Measurements from ENCODE around the gene LENG9. TPM values are rescaled to one million over a fixed set of nuclear protein-coding genes. Genes with fewer than 3 reads are reported as not detected.

The LENG9 gene
- total RNA-seq, 1 donor = 4.9 TPM

DNA sequence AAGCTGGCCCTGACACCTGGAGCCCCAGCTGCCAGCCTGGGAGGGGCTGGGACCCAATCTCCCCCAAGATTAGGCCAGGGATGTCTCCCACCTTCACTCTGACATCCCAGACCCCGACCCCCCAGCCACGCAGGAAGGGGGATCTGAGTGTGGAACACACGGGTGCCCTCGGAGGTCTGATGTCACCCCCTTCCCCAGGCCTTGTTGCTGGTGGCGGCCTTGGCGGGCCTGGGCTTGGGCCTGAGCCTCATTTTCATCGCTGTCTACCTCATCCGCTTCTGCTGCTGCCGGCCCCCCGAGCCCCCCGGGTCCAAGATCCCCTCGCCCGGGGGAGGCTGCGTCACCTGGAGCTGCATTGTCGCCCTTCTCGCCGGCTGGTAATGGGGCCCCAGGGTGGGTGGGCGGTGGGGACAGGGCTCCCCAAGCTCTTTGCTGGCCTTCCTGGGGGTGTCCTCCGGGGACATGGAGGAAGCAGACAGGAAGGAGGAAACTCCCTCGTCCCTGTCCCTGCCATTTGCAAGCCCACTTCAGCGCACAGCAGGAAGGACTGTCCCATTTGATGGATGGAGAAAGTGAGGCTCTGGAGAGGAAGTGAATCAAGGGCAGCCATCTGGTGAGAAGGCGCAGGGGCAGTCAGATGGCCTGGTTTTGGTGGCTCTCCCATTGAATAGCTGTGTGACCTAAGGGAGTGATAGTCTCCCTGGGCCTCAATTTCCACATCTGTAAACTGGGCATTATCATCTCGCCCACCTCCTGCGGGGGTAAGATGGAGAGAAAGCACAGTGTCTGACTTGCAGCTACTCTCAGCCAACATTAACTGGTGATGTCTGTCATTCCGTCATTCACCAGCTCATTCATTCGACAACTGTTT lies 44.4 kb downstream of the LENG9 start:
- TF ChIP-seq, protein P1, sequence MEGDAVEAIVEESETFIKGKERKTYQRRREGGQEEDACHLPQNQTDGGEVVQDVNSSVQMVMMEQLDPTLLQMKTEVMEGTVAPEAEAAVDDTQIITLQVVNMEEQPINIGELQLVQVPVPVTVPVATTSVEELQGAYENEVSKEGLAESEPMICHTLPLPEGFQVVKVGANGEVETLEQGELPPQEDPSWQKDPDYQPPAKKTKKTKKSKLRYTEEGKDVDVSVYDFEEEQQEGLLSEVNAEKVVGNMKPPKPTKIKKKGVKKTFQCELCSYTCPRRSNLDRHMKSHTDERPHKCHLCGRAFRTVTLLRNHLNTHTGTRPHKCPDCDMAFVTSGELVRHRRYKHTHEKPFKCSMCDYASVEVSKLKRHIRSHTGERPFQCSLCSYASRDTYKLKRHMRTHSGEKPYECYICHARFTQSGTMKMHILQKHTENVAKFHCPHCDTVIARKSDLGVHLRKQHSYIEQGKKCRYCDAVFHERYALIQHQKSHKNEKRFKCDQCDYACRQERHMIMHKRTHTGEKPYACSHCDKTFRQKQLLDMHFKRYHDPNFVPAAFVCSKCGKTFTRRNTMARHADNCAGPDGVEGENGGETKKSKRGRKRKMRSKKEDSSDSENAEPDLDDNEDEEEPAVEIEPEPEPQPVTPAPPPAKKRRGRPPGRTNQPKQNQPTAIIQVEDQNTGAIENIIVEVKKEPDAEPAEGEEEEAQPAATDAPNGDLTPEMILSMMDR (IDR thresholded peaks at IDR 0.05; ENCODE audit: insufficient read depth, low read length) = no peak
- no peak overlapping the region for H3K4me3 ChIP-seq (ENCODE audit: low read depth, low read length)
- DNase-seq (ENCODE audit: low read depth) = no peak

DNA sequence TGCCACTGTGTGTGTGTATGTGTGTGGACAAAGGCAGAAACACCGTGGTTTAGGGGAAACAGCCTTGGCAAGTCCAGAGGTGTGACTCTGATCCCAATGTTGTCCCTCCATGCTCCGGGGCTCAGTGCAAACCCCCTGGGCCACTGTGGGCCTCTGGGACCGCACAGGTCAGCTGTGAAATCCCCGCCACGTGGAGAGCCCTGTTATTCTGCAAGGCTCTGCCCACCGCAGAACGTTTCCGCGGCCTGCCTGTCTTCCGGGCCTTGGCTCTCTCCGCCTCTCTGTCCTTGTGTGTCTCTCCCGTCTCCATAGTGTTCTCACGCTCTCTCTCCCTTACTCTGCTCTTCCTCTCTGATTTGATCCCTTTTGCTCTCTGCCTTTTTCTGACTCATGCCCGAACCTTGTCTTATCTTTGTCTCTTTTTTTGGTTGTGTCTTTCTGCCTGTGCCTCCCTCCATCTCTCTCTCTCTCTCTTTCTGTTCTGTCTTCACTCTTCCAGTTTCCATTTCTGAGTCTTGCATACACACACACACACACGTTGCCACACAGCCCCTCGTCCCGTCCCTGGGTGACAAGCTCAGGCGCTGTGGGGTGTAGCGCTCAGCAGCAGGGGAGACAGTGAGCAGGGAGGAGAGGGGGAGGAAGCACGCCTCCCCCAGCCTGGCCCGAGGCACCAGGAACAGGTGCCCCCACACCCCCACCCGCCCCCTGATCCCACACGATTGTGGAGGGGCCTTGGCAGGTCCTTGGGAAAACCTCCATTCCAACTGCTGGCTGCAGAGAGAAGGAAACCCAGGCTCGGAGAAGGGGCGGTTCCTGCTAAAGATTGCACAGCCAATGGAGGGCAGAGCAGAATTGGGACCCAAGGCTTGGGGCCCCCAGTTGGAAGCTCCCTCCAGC lies 45.3 kb downstream of the LENG9 start:
- H3K4me3 ChIP-seq (ENCODE audit: low read depth, low read length) = no peak overlapping the region
- DNase-seq (ENCODE audit: low read depth) = no peak
- TF ChIP-seq, protein P1 (IDR thresholded peaks at IDR 0.05; ENCODE audit: insufficient read depth, low read length) = no peak

GRCh38 chr19:54416695-54417491 lies 46.7 kb downstream of the LENG9 start:
- H3K4me3 ChIP-seq (ENCODE audit: low read depth, low read length) = no peak overlapping the region
- TF ChIP-seq, protein P1 (IDR thresholded peaks at IDR 0.05; ENCODE audit: insufficient read depth, low read length) = no peak
- no peak for DNase-seq (ENCODE audit: low read depth)

DNA sequence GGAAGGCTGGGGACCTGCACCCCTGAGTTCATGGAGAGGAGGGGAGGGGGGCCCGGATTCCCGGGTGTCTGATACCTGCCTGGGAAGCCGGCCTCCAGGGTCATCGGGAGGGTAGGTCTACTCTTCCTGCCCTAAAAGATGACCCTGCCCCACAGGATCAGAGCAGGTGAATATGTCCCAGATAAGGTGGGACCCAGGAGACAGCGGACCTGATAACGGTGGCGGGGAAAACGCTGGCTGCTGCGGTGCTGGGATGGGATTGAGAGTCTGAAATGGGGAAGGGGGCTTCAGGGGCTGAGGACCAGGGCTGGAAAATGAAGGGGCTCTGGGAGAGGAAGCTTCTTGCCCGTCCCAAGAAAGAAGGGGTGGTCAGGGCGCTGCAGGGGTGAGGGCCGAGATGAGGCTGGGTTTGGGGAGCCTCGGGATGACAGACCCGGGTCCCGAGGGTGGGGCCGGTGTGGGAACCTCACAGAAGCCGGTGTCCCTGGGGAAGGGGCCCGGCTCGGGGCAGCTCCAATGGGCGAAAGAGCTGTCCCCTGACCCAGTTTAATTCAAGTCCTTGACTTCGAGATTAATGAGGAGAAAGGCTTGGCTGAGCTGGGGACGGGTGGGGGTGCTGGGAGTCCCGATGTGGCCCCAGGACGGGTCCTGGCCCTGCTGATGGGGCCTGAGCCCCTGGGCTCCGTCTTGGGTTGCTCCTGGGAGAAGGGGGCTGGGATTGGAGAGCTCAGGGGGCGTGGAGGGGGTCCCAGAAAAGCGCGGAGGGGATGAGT lies 47.5 kb downstream of the LENG9 start:
- TF ChIP-seq, protein P1 (IDR thresholded peaks at IDR 0.05; ENCODE audit: insufficient read depth, low read length) = no peak
- DNase-seq (ENCODE audit: low read depth) = no peak
- no peak overlapping the region for H3K4me3 ChIP-seq (ENCODE audit: low read depth, low read length)

DNA sequence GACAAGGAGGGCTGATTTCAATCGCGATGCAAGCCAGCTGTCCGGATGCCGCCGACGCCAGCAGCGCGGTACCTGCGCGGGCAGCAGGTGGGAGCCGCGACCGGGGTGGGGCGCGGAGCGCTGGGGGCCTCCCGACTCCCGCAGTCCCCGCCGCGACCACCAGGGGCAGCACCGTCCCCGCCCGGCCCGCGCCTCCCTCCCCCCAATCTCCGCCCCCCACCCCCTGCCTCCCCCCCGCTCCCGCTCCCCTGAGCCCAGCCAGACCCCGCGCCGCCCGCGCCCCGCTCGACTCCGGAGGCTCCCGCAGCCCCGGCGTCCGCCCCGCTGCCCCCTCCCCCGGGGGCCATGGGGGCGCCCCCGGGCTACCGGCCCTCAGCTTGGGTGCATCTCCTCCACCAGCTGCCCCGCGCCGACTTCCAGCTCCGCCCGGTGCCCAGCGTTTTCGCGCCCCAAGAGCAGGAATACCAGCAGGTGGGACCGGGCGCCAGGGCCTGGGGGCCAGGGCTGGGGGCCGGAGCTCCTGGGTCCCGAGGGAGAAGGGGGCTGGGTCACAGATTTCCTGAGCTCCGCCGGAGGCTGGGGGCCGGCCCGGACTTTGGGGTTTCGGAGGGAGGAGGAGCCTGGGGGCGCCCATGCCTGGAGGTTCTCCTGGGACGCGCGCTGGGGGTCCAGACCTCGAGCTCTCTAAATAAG lies 48.2 kb downstream of the LENG9 start, which contains the start of gene TTYH1:
Gene TTYH1 (plus strand): TSS at position 257 of the 693 bp plus-strand sequence. CDS start 89 bp downstream, at position 346.
- DNase-seq (ENCODE audit: low read depth) = no peak
- H3K4me3 ChIP-seq (ENCODE audit: low read depth, low read length) = no peak within 1 kb of the TSS
- TF ChIP-seq, protein P1 (IDR thresholded peaks at IDR 0.05; ENCODE audit: insufficient read depth, low read length) = peak; percentile 3
